K562 (cell line): ENCODE measurements around the gene CPSF4. TPM values are rescaled to one million over a fixed set of nuclear protein-coding genes. Genes with fewer than 3 reads are reported as not detected.
A peak's percentile ranks its signal among the peaks of the same experiment; 100 is the strongest.

Source experiments
- ATAC-seq: fragments of 200-7000 bp; cut with Tn5 transposase; 3 replicates; pipeline ENCODE4 v1.9.1; 2020; ENCODE audit warnings: moderate library complexity
- BruUV-seq: library from RNA; stranded (reverse); fragments of 400-500 nt; replicated peaks from 2 replicates; lab custom pipeline; 2021; lab: Mats Ljungman, UMichigan
- CTCF ChIA-PET: fragments of 300-600 bp; formaldehyde crosslinking; extraction: SDS; loops from one replicate; lab custom pipeline; 2021; ENCODE audit warnings: low intra/inter-chr PET ratio; lab: Yijun Ruan, JAX
- POLR2A ChIA-PET: fragments of 300-600, 350-650 bp; sonication (Branson Sonifier 250); formaldehyde crosslinking; extraction: SDS; loops from one replicate; lab custom pipeline; 2021; ENCODE audit warnings: antibody characterized with exemption, inconsistent platforms; lab: Yijun Ruan, JAX
- DNase-seq, 4 experiments: peaks; one replicate each; pipeline versions ENCODE4 v3.0.0 to v3.0.0-alpha.2; 2011 to 2018; ENCODE audit warnings: low spot score in 3 of 4, mixed read lengths in 3 of 4; ENCODE audit errors: extremely low read depth in 1 of 4
- FAIRE-seq: peaks from 2 replicates; lab custom pipeline; 2011; peaks lifted over from hg19 to GRCh38; lab: Jason Lieb, UNC
- H2AFZ ChIP-seq: 2 replicates; pipeline ENCODE4 v1.6.0; 2011; ENCODE audit warnings: low read depth, low read length, control low read depth, inconsistent platforms
- H3K27ac ChIP-seq: fragments of 200-600 bp; 3 replicates; pipeline ENCODE4 v1.8.0; 2011; ENCODE audit warnings: low read depth, mild to moderate bottlenecking, control low read depth, inconsistent platforms, low read length, moderate library complexity, mixed read lengths; ENCODE audit errors: extremely low read depth
- H3K27me3 ChIP-seq, 2 experiments: fragments of 300-600 bp in 1 of 2; 2 replicates in 1 of 2; 3 replicates in 1 of 2; pipeline versions ENCODE4 v1.6.0 to v1.8.0; 2011; ENCODE audit warnings: inconsistent platforms in 2 of 2, low read length in 2 of 2, mild to moderate bottlenecking in 1 of 2, mixed read lengths in 1 of 2, moderate library complexity in 1 of 2; ENCODE audit not compliant: control insufficient read depth in 2 of 2, insufficient read depth in 2 of 2
- H3K36me3 ChIP-seq: fragments of 300-600 bp; 3 replicates; pipeline ENCODE4 v1.8.0; 2011; ENCODE audit warnings: mild to moderate bottlenecking, low read length, inconsistent platforms; ENCODE audit not compliant: control insufficient read depth, insufficient read depth
- H3K4me1 ChIP-seq, 2 experiments: fragments of 200-600 bp in 1 of 2; replicated peaks in 1 of 2; 2 replicates in 1 of 2; 3 replicates in 1 of 2; pipeline versions ENCODE4 v1.5.1 to v1.8.0; 2011; ENCODE audit warnings: inconsistent platforms in 2 of 2, low read length in 2 of 2, mild to moderate bottlenecking in 1 of 2, mixed read lengths in 1 of 2, moderate library complexity in 1 of 2; ENCODE audit not compliant: control insufficient read depth in 2 of 2, insufficient read depth in 2 of 2
- H3K4me2 ChIP-seq: 2 replicates; pipeline ENCODE4 v1.6.1; 2011; ENCODE audit warnings: low read length, control low read depth, inconsistent platforms, mixed read lengths; ENCODE audit not compliant: insufficient read depth
- H3K4me3 ChIP-seq: fragments of 200-600 bp; sonication (generic), shearing (Covaris generic); 2 replicates; pipeline ENCODE4 v1.5.1; 2016; ENCODE audit warnings: control low read depth, inconsistent platforms
- H3K79me2 ChIP-seq: fragments of 200-600 bp; 3 replicates; pipeline ENCODE4 v1.8.0; 2011; ENCODE audit warnings: low read length, inconsistent platforms; ENCODE audit not compliant: control insufficient read depth, insufficient read depth
- H3K9ac ChIP-seq, 2 experiments: 2 replicates each; pipeline versions ENCODE4 v1.6.0 to v1.6.1; 2011; ENCODE audit warnings: low read depth in 2 of 2, low read length in 2 of 2, control low read depth in 1 of 2, inconsistent platforms in 1 of 2, mild to moderate bottlenecking in 1 of 2, mixed read lengths in 1 of 2; ENCODE audit not compliant: insufficient read depth in 1 of 2
- H3K9me1 ChIP-seq: one replicate; pipeline ENCODE4 v1.6.0; 2011; ENCODE audit warnings: inconsistent platforms, mild to moderate bottlenecking, low read length, moderate library complexity; ENCODE audit not compliant: control insufficient read depth, insufficient read depth
- H3K9me3 ChIP-seq: replicated peaks from 2 replicates; pipeline ENCODE4 v1.5.1; 2011; ENCODE audit warnings: low read depth, low read length, inconsistent platforms; ENCODE audit not compliant: control insufficient read depth, insufficient read depth
- H4K20me1 ChIP-seq: replicated peaks from 2 replicates; pipeline ENCODE4 v1.6.1; 2011; ENCODE audit warnings: low read length, inconsistent platforms, mixed read lengths; ENCODE audit not compliant: control insufficient read depth, insufficient read depth
- NBN ChIP-seq: fragments of 450-650 bp; IDR thresholded peaks from 2 replicates; pipeline ENCODE4 v1.6.1; 2016; ENCODE audit warnings: low read depth, mild to moderate bottlenecking
- NFRKB ChIP-seq: fragments of 450-650 bp; IDR thresholded peaks from 2 replicates; pipeline ENCODE4 v1.6.1; 2016; ENCODE audit warnings: low read depth
- NKRF ChIP-seq: fragments of 450-650 bp; IDR thresholded peaks from 2 replicates; pipeline ENCODE4 v1.6.1; 2016; ENCODE audit warnings: borderline replicate concordance
- PYGO2 ChIP-seq: fragments of 450-650 bp; IDR thresholded peaks from 2 replicates; pipeline ENCODE4 v1.6.1; 2016; ENCODE audit warnings: mild to moderate bottlenecking, missing genetic modification characterization, moderate library complexity, missing compliant biosample characterization
- SMC3 ChIP-seq: conservative IDR thresholded peaks from 2 replicates; pipeline ENCODE4 v1.6.1; 2011; ENCODE audit warnings: low read depth, low read length, improper control_type of control experiment; ENCODE audit not compliant: insufficient read depth
- ZNF318 ChIP-seq, 2 experiments: fragments of 450-650 bp; IDR thresholded peaks; 2 replicates each; pipeline ENCODE4 v1.6.1; 2016; ENCODE audit warnings: mild to moderate bottlenecking in 2 of 2, borderline replicate concordance in 1 of 2, low read depth in 1 of 2, moderate library complexity in 1 of 2
- ZNF436 ChIP-seq: fragments of 250-450, 450-650 bp; sonication (Bioruptor Pico); formaldehyde crosslinking; IDR thresholded peaks from 2 replicates; pipeline ENCODE4 v1.7.0; 2020; ENCODE audit warnings: mild to moderate bottlenecking
- ZNF707 ChIP-seq: fragments of 250-450 bp; sonication (Bioruptor Pico); conservative IDR thresholded peaks from 2 replicates; pipeline ENCODE4 v1.8.0; 2022; ENCODE audit warnings: inconsistent platforms, mild to moderate bottlenecking, moderate library complexity
- WGBS: fragments of 100-300 bp; shearing (Covaris generic); methylation state at CpG from one replicate; pipeline ENCODE4 v1.1.6; 2016; ENCODE audit warnings: low coverage, mixed read lengths; ENCODE audit not compliant: insufficient coverage; ENCODE audit errors: missing lambda C conversion rate; 5-methylcytosine and 5-hydroxymethylcytosine counted together
- in situ Hi-C: fragments of 300-500 bp; cut with MboI; formaldehyde crosslinking; loops from 4 replicates; pipeline ENCODE4 v1.15.0; 2018; ENCODE audit warnings: inconsistent platforms, mixed read lengths
- intact Hi-C: fragments of 100-400 bp; cut with micrococcal nuclease; formaldehyde crosslinking; loops from 2 replicates; pipeline ENCODE4 v1.14.2; 2022
- polyA plus RNA-seq, 8 experiments: library from polyadenylated mRNA; depleted of rRNA in 4 of 8; stranded (reverse) in 5 of 8; unstranded in 3 of 8; fragments of >200 nt; fragmentation: Nextera tagmentation in 2 of 8; fragmentation: Illumina TruSeq in 1 of 8; extraction: Ambion mirVana in 2 of 8; extraction: Trizol in 1 of 8; gene quantifications; 2 replicates each; pipeline versions ENCODE4 v1.2.1 to v1.2.3, GENCODE V29; 2011 to 2014; ENCODE audit warnings: inconsistent platforms in 1 of 8, missing spikeins in 1 of 8
- total RNA-seq, 7 experiments: library from RNA; depleted of rRNA in 6 of 7; stranded (reverse); fragments of >200 nt in 6 of 7; fragmentation: Illumina TruSeq in 2 of 7; extraction: Trizol in 2 of 7; gene quantifications; 2 replicates each; pipeline versions ENCODE4 v1.2.1 to v1.2.3, GENCODE V29; 2011 to 2021; ENCODE audit warnings: low replicate concordance in 1 of 7
- TF ChIP-seq, protein P1 (sequence below), 2 experiments: IDR thresholded peaks; 2 replicates each; pipeline ENCODE4 v1.6.1; 2011; ENCODE audit warnings: borderline replicate concordance in 1 of 2, control low read depth in 1 of 2, low read depth in 1 of 2, low read length in 1 of 2, mild to moderate bottlenecking in 1 of 2, mixed read lengths in 1 of 2, moderate library complexity in 1 of 2; ENCODE audit not compliant: insufficient read depth in 1 of 2, insufficient read length in 1 of 2, poor library complexity in 1 of 2, severe bottlenecking in 1 of 2; ENCODE audit errors: extremely low read depth in 1 of 2

The CPSF4 gene
- total and polyA plus RNA-seq, 9 of the 15 experiments (the other 6 are each of a cell fraction or from before 2014, with no cell fraction given): 16.9 to 118 (median 71.7) TPM

- peaks cover 5% of the 10 kb centered on the region for H3K9me1 ChIP-seq
- ATAC-seq (peak; percentile 36), FAIRE-seq (no peak), DNase-seq (peak in 1 of 4 experiments; percentile 33)
- peaks cover 18 to 40% of the 10 kb centered on the region in 2 experiments; a peak in 4 of 5 replicates for H3K4me1 ChIP-seq
- H3K9ac ChIP-seq: peak overlapping the region; percentile 93 to 94
- intact Hi-C loops: no loop called here
- BruUV-seq: TSS peak; percentile 65
- H2AFZ ChIP-seq: peak overlapping the region; percentile 89
- ChIA-PET CTCF (no interaction called here), POLR2A (interaction anchor here (0.7 to 2.4 kb wide), 9 partner anchors 9 to 40 kb away, joined by 3 to 11 read pairs (median 4); partner anchors contain the start of genes BUD31 and PDAP1)
- 1% methylated on average over 20 of the region's 20 CpGs for WGBS
- H3K27ac ChIP-seq: peak overlapping the region; percentile 80
- no peaks in the 10 kb centered on the region for H3K27me3 ChIP-seq
- peaks cover 12% of the 10 kb centered on the region for H4K20me1 ChIP-seq
- in situ Hi-C loops: no loop called here
- H3K36me3 ChIP-seq: peaks cover 63% of the 10 kb centered on the region
- peak overlapping the region; percentile 98 for H3K4me2 ChIP-seq
- no peaks in the 10 kb centered on the region for H3K9me3 ChIP-seq
- peak overlapping the region; percentile 98 for H3K4me3 ChIP-seq
- H3K79me2 ChIP-seq: peaks cover 55% of the 10 kb centered on the region
- no peak for TF ChIP-seq ZNF707 (CRISPR knock-in tag)
- no peak for TF ChIP-seq SMC3
- TF ChIP-seq NBN: 0 out of 2 replicates have a peak, but pooled peaks have one; percentile 23
- TF ChIP-seq ZNF436 (CRISPR knock-in tag): no peak
- TF ChIP-seq, protein P1, sequence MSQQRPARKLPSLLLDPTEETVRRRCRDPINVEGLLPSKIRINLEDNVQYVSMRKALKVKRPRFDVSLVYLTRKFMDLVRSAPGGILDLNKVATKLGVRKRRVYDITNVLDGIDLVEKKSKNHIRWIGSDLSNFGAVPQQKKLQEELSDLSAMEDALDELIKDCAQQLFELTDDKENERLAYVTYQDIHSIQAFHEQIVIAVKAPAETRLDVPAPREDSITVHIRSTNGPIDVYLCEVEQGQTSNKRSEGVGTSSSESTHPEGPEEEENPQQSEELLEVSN (IDR thresholded peaks at IDR 0.05; ENCODE audit: borderline replicate concordance in 1 of 2, extremely low read depth in 1 of 2, insufficient read depth in 1 of 2, insufficient read length in 1 of 2, low read depth in 1 of 2, low read length in 1 of 2, poor library complexity in 1 of 2, severe bottlenecking in 1 of 2): no peak
- no peak for TF ChIP-seq NFRKB
- TF ChIP-seq PYGO2: no peak
- TF ChIP-seq ZNF318 (IDR thresholded peaks at IDR 0.05; ENCODE audit: borderline replicate concordance in 1 of 2, low read depth in 1 of 2): no peak
- TF ChIP-seq NKRF: peak; percentile 65
Observed at GRCh38 chr7:99437946-99438572, 684 bp upstream of the CPSF4 start.
